SK-N-SH treated with all-trans-retinoic acid at 6 μM for 48 hours (cell line): ENCODE measurements around the gene SYPL1.

Experiments used
- ATAC-seq: fragments of 200-7000 bp; cut with Tn5 transposase; 3 replicates; pipeline ENCODE4 v1.9.1; 2020; ENCODE audit warnings: mild to moderate bottlenecking, moderate library complexity
- ARNTL ChIP-seq: fragments of 450-650 bp; formaldehyde crosslinking; IDR thresholded peaks from 2 replicates; pipeline ENCODE4 v1.5.0; 2020; ENCODE audit warnings: low read depth, mild to moderate bottlenecking, moderate library complexity, borderline replicate concordance
- GLIS3 ChIP-seq: fragments of 250-450 bp; sonication (Bioruptor Pico); IDR thresholded peaks from 2 replicates; pipeline ENCODE4 v1.5.0; 2020; ENCODE audit warnings: mild to moderate bottlenecking, moderate library complexity
- ISL1 ChIP-seq: fragments of 250-450 bp; sonication (Bioruptor Pico); IDR thresholded peaks from 2 replicates; pipeline ENCODE4 v2.1.2; 2022; ENCODE audit warnings: mild to moderate bottlenecking, moderate library complexity
- OSR1 ChIP-seq: fragments of 250-450 bp; sonication (Bioruptor Pico); IDR thresholded peaks from 2 replicates; pipeline ENCODE4 v1.8.0; 2022; ENCODE audit warnings: moderate library complexity, mild to moderate bottlenecking, inconsistent platforms
- PPARA ChIP-seq: fragments of 250-450 bp; sonication (Bioruptor Pico); IDR thresholded peaks from 2 replicates; pipeline ENCODE4 v1.5.0; 2020; ENCODE audit warnings: mild to moderate bottlenecking, borderline replicate concordance
- RARB ChIP-seq: fragments of 250-450 bp; sonication (Bioruptor Pico); IDR thresholded peaks from 2 replicates; pipeline ENCODE4 v1.8.0; 2021; ENCODE audit warnings: mild to moderate bottlenecking, moderate library complexity
- SNAI2 ChIP-seq: fragments of 250-450 bp; sonication (Bioruptor Pico); IDR thresholded peaks from 2 replicates; pipeline ENCODE4 v1.5.0; 2020; ENCODE audit warnings: mild to moderate bottlenecking, moderate library complexity
- TOX ChIP-seq: fragments of 250-450 bp; sonication (Bioruptor Pico); IDR thresholded peaks from 2 replicates; pipeline ENCODE4 v1.8.0; 2021; ENCODE audit warnings: mild to moderate bottlenecking, moderate library complexity, borderline replicate concordance
- ZC3H10 ChIP-seq: fragments of 250-450 bp; sonication (Bioruptor Pico); IDR thresholded peaks from 2 replicates; pipeline ENCODE4 v1.5.1; 2021; ENCODE audit warnings: mild to moderate bottlenecking, moderate library complexity
- ZFP3 ChIP-seq: fragments of 250-450 bp; sonication (Bioruptor Pico); IDR thresholded peaks from 2 replicates; pipeline ENCODE4 v1.5.0; 2020; ENCODE audit warnings: mild to moderate bottlenecking, moderate library complexity
- ZFP30 ChIP-seq: fragments of 450-650 bp; formaldehyde crosslinking; IDR thresholded peaks from 2 replicates; pipeline ENCODE4 v1.5.0; 2022; ENCODE audit warnings: mild to moderate bottlenecking, moderate library complexity
- ZNF565 ChIP-seq: fragments of 450-650 bp; formaldehyde crosslinking; conservative IDR thresholded peaks from 2 replicates; pipeline ENCODE4 v1.5.0; 2020; ENCODE audit warnings: low read depth, mild to moderate bottlenecking, moderate library complexity
- ZNF70 ChIP-seq: fragments of 450-650 bp; formaldehyde crosslinking; IDR thresholded peaks from 2 replicates; pipeline ENCODE4 v1.5.0; 2020; ENCODE audit warnings: mild to moderate bottlenecking, moderate library complexity
- ZNF8 ChIP-seq: fragments of 450-650 bp; formaldehyde crosslinking; IDR thresholded peaks from 2 replicates; pipeline ENCODE4 v1.5.0; 2020; ENCODE audit warnings: mild to moderate bottlenecking, moderate library complexity
- TF ChIP-seq, protein P1 (sequence below): fragments of 250-450 bp; sonication (Bioruptor Pico); IDR thresholded peaks from 2 replicates; pipeline ENCODE4 v1.5.0; 2020; ENCODE audit warnings: mild to moderate bottlenecking, moderate library complexity
- TF ChIP-seq, protein P2 (sequence below): fragments of 250-450 bp; sonication (Bioruptor Pico); IDR thresholded peaks from 2 replicates; pipeline ENCODE4 v1.8.0; 2020; ENCODE audit warnings: mild to moderate bottlenecking, moderate library complexity, borderline replicate concordance
- TF ChIP-seq, protein P3 (sequence below): fragments of 250-450 bp; sonication (Bioruptor Pico); IDR thresholded peaks from 2 replicates; pipeline ENCODE4 v1.5.1; 2021; ENCODE audit warnings: mild to moderate bottlenecking, moderate library complexity
- TF ChIP-seq, protein P4 (sequence below): fragments of 250-450 bp; sonication (Bioruptor Pico); IDR thresholded peaks from 2 replicates; pipeline ENCODE4 v1.8.0; 2021; ENCODE audit warnings: low read depth, mild to moderate bottlenecking, moderate library complexity, borderline replicate concordance
- TF ChIP-seq, protein P5 (sequence below): fragments of 250-450 bp; sonication (Bioruptor Pico); IDR thresholded peaks from 2 replicates; pipeline ENCODE4 v1.5.1; 2020; ENCODE audit warnings: low read depth, mild to moderate bottlenecking, moderate library complexity

Gene SYPL1

DNA sequence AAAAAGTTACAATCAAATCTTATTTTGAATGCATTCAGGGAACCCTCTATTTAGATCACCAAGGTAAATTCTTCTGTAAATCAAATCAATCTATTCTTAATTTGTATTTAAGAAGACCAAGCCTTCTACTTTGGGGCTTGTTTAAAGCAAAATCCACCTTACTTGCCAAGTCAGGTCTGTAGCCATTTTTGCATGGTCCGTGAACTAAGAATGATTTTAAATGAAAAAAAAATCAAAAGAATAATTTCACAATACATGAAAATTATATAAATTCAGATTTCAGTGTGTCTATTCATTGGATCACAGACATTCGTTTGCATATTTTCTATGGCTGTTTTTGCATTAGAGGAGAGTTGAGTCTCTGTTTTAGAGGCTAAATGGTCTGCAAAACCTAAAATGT lies 59.4 kb downstream of the SYPL1 start:
- TF ChIP-seq, protein P1, sequence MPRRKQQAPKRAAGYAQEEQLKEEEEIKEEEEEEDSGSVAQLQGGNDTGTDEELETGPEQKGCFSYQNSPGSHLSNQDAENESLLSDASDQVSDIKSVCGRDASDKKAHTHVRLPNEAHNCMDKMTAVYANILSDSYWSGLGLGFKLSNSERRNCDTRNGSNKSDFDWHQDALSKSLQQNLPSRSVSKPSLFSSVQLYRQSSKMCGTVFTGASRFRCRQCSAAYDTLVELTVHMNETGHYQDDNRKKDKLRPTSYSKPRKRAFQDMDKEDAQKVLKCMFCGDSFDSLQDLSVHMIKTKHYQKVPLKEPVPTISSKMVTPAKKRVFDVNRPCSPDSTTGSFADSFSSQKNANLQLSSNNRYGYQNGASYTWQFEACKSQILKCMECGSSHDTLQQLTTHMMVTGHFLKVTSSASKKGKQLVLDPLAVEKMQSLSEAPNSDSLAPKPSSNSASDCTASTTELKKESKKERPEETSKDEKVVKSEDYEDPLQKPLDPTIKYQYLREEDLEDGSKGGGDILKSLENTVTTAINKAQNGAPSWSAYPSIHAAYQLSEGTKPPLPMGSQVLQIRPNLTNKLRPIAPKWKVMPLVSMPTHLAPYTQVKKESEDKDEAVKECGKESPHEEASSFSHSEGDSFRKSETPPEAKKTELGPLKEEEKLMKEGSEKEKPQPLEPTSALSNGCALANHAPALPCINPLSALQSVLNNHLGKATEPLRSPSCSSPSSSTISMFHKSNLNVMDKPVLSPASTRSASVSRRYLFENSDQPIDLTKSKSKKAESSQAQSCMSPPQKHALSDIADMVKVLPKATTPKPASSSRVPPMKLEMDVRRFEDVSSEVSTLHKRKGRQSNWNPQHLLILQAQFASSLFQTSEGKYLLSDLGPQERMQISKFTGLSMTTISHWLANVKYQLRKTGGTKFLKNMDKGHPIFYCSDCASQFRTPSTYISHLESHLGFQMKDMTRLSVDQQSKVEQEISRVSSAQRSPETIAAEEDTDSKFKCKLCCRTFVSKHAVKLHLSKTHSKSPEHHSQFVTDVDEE (CRISPR knock-in tag): no peak
- TF ChIP-seq ZFP3 (CRISPR knock-in tag) (no peak), PPARA (CRISPR knock-in tag) (no peak), GLIS3 (no peak), TOX (CRISPR knock-in tag) (no peak), ZNF70 (CRISPR knock-in tag) (no peak), SNAI2 (CRISPR knock-in tag) (no peak), RARB (no peak), ZNF565 (CRISPR knock-in tag) (no peak), OSR1 (no peak), ISL1 (CRISPR knock-in tag) (no peak), ARNTL (no peak), ZFP30 (CRISPR knock-in tag) (no peak)
- TF ChIP-seq, protein P2, sequence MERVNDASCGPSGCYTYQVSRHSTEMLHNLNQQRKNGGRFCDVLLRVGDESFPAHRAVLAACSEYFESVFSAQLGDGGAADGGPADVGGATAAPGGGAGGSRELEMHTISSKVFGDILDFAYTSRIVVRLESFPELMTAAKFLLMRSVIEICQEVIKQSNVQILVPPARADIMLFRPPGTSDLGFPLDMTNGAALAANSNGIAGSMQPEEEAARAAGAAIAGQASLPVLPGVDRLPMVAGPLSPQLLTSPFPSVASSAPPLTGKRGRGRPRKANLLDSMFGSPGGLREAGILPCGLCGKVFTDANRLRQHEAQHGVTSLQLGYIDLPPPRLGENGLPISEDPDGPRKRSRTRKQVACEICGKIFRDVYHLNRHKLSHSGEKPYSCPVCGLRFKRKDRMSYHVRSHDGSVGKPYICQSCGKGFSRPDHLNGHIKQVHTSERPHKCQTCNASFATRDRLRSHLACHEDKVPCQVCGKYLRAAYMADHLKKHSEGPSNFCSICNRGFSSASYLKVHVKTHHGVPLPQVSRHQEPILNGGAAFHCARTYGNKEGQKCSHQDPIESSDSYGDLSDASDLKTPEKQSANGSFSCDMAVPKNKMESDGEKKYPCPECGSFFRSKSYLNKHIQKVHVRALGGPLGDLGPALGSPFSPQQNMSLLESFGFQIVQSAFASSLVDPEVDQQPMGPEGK (CRISPR knock-in tag): no peak
- TF ChIP-seq, protein P3, sequence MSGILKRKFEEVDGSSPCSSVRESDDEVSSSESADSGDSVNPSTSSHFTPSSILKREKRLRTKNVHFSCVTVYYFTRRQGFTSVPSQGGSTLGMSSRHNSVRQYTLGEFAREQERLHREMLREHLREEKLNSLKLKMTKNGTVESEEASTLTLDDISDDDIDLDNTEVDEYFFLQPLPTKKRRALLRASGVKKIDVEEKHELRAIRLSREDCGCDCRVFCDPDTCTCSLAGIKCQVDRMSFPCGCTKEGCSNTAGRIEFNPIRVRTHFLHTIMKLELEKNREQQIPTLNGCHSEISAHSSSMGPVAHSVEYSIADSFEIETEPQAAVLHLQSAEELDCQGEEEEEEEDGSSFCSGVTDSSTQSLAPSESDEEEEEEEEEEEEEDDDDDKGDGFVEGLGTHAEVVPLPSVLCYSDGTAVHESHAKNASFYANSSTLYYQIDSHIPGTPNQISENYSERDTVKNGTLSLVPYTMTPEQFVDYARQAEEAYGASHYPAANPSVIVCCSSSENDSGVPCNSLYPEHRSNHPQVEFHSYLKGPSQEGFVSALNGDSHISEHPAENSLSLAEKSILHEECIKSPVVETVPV (CRISPR knock-in tag): no peak
- TF ChIP-seq, protein P4, sequence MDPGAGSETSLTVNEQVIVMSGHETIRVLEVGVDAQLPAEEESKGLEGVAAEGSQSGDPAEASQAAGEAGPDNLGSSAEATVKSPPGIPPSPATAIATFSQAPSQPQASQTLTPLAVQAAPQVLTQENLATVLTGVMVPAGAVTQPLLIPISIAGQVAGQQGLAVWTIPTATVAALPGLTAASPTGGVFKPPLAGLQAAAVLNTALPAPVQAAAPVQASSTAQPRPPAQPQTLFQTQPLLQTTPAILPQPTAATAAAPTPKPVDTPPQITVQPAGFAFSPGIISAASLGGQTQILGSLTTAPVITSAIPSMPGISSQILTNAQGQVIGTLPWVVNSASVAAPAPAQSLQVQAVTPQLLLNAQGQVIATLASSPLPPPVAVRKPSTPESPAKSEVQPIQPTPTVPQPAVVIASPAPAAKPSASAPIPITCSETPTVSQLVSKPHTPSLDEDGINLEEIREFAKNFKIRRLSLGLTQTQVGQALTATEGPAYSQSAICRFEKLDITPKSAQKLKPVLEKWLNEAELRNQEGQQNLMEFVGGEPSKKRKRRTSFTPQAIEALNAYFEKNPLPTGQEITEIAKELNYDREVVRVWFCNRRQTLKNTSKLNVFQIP (CRISPR knock-in tag): no peak
- TF ChIP-seq, protein P5, sequence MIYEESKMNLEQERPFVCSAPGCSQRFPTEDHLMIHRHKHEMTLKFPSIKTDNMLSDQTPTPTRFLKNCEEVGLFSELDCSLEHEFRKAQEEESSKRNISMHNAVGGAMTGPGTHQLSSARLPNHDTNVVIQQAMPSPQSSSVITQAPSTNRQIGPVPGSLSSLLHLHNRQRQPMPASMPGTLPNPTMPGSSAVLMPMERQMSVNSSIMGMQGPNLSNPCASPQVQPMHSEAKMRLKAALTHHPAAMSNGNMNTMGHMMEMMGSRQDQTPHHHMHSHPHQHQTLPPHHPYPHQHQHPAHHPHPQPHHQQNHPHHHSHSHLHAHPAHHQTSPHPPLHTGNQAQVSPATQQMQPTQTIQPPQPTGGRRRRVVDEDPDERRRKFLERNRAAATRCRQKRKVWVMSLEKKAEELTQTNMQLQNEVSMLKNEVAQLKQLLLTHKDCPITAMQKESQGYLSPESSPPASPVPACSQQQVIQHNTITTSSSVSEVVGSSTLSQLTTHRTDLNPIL (CRISPR knock-in tag): no peak
- ATAC-seq: no peak

DNA sequence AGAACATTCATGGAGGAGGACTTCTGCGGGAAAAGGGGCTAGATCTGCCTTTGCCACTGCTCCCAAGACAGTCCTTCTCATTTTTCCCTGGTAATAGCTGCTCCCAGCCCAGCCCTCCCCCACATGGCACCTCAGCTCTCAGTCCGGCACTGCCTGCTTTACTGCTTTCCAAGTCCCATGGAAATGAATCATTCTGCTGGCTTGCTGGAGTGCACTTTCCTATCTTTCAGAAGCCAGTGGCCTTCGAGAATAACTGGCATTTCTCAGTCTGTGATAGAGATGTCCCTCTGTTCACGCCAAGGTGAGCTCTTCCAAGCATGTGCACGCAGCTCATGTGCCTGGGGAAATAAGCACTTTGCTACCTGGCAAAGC lies 61.4 kb downstream of the SYPL1 start:
- TF ChIP-seq ARNTL (no peak), TOX (CRISPR knock-in tag) (no peak)
- TF ChIP-seq, protein P5 (CRISPR knock-in tag): no peak
- peak; percentile 71 for ATAC-seq

DNA sequence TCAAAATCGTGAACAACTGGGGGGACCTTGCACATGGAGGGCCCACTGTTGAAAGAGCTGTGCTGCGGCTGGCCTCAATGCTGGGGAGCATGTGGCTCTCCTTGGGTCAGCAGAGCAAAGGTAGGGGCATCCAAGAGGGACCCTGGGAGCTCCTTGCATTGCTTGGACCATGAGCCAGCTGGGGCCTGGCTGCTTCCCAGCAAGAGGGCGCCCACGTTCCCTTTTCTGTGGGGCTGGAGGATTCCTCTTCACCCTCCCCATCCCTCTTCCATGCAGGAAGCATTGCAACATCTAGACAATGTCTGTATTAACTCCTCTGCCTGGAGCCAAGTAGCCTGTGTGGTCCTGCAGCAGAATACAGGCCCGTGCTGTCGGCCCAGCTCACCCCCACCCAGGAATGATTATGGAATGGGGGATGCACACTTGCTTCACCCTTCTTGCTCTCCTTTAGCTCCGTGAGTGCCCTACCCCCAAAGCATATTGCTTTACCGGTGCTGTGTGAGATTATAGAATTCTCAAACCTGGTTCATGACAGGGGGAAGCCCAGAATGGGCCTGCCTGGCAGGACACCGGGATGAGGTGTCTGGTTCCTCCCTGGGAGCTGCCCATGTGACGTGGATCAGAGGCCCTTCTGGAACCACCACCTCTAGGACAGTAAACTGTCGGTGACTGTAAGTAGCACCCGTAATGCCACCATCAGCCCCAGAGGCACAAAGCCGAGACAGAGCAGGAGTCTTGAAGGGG lies 61.9 kb downstream of the SYPL1 start:
- peak; percentile 8 for ATAC-seq
- TF ChIP-seq, protein P1 (CRISPR knock-in tag): no peak
- TF ChIP-seq GLIS3 (no peak), RARB (no peak), ZC3H10 (CRISPR knock-in tag) (no peak), ZNF8 (CRISPR knock-in tag) (no peak)
- TF ChIP-seq, protein P4 (CRISPR knock-in tag): no peak
- TF ChIP-seq, protein P5 (CRISPR knock-in tag): no peak
